ENCODE results near the gene EVX2. TPM values are rescaled to one million over a fixed set of nuclear protein-coding genes. Genes with fewer than 3 reads are reported as not detected.

EVX2 gene
- total RNA-seq, 1 donor from 2014 or later: not detected

DNA sequence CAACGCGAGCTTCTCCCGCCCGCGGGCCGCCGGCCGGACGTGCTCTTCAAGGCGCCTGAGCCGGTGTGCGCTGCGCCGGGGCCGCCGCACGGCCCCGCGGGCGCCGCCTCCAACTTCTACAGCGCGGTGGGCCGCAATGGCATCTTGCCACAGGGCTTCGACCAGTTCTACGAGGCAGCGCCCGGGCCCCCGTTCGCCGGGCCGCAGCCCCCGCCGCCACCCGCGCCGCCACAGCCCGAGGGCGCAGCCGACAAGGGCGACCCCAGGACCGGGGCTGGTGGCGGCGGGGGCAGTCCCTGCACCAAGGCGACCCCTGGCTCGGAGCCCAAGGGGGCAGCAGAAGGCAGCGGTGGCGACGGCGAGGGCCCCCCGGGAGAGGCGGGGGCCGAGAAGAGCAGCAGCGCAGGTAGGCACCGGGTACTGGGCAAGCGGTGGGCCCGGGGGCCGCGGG is 24.0 kb upstream of the EVX2 start:
- DNase-seq (ENCODE audit: low read depth): no peak

DNA sequence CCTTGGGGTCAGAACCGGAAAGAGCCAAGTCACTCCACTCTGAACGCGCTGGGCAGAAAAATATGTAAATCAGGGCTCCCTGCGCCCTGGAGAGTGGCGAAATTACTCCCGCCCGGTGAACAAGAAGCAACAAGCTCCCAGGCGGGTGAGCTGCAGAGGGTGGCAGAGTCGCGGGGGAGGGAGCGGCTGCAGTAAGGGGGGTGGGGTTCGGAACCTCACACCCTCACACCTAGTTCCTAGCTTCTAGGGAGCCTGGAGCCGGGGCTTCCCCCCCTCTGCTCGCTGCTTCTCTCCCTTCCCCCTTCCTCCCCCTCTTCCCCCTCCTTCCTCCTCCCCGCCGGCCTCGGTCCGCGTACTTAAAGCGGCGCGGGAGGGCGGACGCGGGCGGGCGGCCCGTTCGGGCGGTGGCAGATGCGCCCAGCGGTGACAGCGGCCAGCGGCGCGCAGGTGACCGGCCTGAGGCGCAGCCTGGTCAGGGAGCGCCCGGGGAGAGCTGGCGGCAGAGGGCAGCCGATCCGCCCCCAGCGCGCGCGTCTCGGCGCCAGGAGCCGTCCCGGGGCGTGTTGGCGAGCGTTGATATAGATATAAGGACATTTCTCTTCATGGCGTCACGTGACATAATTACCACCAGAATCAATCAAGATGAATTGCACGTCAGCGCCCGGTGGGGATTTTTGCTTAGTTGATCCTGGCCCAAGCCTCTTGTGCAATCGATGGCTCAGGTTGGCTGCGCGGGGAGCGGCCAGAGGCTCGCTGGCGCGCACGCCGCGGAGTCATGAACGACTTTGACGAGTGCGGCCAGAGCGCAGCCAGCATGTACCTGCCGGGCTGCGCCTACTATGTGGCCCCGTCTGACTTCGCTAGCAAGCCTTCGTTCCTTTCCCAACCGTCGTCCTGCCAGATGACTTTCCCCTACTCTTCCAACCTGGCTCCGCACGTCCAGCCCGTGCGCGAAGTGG is 23.1 kb upstream of the EVX2 start, which contains the start of gene HOXD11:
TSS of gene HOXD11 (plus strand) at position 700 of the 959 bp plus-strand sequence. CDS start at position 776, 76 bp downstream.
- DNase-seq (ENCODE audit: low read depth): peak; percentile 82

DNA sequence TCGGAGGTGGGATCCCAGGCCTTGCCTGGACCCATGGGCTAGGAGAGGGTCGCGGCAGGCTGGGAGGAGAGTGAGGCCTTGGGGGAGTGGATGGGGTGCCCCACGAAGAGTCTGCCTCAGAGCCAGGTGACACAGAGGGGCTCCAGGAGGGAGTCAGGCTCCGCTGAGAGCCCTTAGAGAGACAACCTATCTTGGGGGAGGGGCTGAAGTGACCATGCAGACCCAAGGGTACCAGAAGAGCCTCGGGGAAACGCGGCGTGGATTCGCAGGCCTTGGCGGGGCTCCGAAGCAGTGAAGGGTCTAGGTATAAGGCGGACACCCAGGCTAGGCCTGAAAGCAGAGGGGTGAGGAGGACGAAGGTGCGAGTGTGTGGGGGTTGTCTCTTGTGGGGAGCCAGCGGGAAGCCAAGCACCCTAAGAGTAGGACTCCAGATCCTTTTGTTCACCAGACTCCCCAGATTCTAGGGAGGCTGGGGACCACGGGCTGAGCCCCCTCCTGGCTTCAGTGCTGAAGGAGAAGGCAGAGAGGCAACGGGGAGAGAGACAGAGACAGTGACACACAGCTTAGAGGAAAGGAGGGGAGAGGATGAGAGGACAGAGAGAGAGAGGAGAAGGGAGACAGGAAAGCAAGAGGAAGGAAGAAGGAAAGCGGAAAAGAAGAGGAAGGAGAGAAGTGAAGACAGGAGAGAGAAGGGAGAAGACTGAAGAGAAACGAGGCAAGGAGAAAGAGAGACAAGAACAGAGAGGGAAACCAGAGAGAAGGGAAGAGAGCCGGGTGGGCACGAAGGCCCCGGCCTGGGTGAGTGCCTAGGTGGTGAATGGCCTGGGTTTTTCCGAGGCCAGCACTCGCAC is 22.2 kb upstream of the EVX2 start:
- no peak for DNase-seq (ENCODE audit: low read depth)

DNA sequence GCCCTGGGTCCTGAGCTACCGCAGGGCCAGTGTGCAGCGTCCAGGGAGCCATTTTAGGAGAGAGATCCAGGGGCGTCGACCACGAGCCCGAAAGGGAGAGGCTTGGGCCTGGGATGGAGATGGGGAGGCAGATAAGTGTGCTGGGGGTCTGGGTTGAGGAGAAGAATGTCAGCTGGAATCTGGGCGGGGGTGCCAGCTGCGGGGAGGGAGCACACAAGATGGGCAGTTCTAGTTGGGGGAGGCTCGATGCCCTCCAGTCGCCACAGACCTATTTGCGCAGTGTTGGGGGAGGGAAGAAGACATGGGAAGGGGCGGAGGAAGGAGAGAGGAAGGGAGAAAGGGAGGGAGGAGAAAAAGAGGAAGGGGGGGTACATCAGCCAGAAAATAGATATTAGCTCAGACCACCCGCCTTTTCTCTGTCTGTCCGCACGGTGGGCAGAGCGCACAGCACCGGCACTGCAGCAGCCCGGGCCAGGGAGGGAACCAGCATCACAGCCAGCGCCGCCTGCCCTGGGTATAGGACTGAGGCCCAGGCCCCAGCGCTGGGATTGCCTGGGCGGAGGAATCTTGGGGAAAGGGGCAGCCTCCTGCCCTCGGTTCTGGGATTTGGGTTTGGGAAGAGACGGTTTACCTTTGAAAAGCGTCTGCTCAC is 21.4 kb upstream of the EVX2 start:
- DNase-seq (ENCODE audit: low read depth): no peak

DNA sequence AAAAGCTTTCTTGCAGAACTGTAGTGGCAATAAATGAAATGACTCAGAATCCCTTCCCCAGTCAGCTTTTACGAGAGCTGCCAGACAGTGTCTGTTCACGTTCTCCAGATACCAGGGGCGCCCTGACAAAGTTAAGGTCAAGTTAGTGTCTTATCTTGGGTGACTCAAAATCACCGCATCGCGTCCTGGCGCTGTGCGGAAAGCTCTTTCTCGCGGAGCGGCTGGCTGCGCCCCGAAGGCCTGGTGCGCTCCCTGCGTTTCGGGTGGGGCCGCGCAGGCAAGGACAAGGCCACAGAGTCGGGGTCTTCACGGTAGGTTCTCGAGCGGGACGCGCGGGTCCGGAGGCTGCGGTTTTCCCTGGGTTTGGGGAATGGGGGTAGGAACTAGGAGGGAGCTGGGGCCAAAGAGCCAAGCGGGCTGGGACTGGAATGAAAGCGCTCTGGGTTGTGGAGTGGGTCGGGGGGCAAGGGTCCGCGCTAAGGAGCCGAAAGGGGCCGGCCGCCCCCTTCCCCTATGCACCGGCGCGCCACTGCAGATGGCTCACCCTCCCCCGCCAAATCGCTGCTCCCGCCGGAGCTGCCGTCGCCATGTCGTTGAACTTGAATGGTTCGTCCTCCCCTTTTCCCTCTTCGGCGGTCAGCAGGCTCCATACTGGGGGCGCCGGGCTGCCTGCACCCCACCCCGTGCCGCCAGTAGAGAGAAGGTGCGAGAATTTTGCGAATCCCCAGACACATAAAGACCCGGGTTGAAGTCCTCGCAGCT is 20.7 kb upstream of the EVX2 start:
- DNase-seq (ENCODE audit: low read depth): peak; percentile 75

DNA sequence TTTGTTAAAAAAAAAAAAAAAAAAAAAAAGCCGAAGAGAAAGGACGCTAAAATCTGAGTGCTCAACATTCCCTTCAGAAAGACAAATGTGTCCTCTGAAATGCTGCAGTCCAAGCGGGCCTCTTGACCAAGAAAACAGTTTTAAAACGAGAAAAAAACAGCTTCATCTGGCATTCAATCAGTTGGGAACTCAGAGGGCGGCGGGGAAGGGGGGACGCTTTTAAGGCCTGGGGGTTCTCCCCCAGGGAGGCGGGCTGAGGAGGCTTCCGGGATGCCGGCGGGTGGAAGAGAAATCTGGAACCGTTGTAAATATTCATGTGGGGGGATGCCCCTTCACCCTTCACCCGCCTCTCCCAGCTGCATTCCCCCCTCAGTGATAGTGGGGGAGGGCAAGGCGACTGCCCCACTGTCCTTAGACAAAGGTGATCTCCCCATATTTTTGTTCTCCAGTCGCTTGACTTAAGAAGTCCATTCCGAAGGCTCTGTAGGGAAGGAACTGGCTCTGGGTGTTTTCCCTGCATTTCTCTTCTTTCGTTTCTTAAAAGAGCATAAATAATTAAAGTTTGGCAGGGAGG is 20.1 kb upstream of the EVX2 start:
- DNase-seq (ENCODE audit: low read depth): no peak

DNA sequence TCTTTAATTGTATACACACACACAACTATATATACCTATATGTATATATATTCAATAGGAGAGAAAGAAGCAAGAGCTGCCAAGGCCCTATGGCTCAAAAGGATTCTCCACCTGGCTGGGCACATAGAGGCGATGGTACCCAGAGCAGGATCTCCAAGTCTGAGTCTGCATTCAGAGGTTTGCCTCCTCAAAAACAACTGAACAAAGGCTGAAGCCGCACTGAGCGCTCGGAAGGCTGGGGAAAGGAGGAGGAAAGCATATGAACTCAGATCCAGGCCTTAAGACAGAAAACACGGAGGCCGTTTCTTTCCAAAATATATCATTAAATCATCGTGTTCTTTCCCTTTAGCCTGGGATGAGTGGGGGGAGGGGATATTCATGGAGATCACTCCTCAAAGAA is 19.4 kb upstream of the EVX2 start:
- DNase-seq (ENCODE audit: low read depth): no peak

DNA sequence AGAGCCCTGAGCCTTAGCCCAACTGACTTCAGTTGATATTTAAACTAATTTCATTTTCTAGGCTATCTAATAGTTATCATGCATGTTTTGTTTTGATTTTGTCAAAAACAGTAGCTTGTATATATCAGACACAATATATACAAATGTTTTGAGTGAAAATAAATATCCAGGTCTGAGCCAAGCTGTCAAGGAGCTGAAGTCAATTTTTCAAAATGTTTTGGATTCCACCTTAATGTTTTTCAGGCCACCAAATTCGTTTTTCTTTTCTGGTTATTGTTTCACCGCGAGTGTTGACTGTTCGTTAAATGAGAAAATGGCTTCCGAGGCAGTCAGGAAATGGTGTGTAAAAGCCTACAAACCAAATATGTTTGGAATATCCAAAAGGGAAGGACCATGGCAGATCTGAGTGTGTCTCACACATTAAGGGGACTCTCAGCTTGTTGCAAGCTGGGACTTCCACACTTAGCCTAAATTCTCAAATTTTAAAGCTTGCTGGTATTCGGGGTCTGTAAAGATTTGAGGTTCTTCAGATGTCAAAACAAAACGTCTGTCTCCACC is 18.6 kb upstream of the EVX2 start:
- no peak for DNase-seq (ENCODE audit: low read depth)

DNA sequence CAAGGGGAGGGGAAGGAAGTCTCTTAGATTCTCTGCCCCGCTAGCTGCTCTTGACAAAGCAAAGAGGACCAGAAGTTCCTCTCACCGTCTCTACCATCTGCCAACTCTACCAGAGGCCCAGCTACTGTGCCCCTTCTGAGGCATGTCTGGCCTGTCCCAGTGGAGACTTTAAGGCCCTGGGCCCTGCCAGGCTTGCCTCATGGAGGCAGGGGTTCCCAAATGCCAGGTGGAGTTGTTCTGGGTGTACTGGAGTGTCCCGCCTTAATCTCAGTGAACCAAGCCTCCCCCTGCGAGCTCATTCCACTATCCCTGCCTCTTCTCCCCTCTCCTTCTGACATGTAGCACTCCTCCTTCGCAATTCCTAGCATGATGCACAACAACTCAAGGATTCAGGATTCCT is 18.1 kb upstream of the EVX2 start:
- no peak for DNase-seq (ENCODE audit: low read depth)

DNA sequence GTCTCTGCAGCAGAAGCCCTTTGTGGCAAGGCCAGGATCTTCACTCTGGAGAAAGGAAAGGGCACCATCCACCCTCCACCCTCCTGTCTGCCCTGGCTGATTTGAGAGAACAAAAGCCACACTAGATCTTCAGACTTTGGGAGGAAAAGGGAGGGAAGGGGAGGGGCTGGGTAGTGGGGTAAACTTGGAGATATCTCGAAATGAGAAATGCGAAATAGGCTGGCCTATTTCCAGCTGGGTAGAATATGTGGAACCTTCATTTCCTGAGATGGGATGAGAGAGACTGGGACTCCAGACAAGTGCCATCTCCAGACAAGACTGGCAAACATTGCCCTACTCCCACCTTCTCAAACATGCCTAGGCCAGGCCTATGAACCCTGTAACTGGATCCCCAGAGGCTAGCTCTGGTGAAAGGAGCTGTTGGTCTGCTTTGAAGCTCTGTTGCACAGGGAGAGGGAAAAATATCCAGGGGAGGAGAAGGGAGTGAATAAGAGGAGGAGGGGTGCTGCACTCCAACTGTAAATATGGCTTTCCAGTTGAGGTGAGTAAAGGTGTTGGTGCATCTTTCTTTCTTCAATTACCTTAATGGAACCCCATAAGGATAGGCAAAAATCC is 17.6 kb upstream of the EVX2 start:
- DNase-seq (ENCODE audit: low read depth): no peak

DNA sequence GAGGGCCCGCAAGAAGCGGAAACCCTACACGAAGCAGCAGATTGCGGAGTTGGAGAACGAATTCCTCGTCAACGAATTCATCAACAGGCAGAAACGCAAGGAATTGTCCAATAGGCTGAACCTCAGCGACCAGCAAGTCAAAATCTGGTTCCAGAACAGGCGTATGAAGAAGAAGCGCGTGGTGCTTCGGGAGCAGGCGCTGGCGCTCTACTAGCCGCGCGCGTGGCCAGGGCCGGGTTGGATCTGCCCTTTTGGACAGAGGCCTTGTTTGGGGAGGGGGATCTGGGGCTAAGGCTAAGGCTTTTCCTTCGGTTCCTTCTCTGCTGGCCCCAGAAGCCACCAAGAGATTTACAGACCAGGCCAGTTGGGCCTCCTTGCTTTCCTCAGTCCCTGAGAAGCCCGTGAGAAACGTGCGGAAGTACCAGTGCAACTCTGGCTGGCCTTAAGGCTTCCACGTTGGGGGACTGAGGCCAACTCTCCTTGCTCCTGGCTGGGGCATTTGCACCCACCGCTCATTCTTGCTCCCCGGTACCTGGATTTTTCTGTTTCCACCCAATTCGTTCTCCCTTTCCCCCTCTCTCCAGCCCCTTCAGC is 16.9 kb upstream of the EVX2 start:
- DNase-seq (ENCODE audit: low read depth): no peak

DNA sequence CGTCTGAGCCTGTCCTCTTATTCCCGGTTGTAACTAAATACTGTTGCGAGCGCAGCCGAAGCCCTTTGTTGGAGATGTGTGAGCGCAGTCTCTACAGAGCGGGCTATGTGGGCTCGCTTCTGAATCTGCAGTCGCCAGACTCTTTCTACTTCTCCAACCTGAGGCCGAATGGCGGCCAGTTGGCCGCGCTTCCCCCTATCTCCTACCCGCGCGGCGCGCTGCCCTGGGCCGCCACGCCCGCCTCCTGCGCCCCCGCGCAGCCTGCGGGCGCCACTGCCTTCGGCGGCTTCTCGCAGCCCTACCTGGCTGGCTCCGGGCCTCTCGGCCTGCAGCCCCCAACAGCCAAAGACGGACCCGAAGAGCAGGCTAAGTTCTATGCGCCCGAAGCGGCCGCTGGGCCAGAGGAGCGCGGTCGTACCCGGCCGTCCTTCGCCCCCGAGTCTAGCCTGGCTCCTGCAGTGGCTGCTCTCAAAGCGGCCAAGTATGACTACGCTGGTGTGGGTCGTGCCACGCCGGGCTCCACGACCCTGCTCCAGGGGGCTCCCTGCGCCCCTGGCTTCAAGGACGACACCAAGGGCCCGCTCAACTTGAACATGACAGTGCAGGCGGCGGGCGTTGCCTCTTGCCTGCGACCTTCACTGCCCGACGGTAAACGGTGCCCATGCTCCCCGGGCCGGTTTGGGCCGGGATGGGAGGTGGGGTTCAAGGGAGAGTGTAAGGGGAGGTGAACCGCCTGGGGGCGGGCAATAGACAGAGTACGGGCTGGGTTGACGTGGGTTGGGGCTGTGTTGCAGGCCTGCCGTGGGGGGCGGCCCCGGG is 16.2 kb upstream of the EVX2 start, which contains the start of gene HOXD12:
TSS of gene HOXD12 (plus strand) at position 68 of the 819 bp plus-strand sequence. CDS start at position 75, 7 bp downstream.
- no peak for DNase-seq (ENCODE audit: low read depth)

DNA sequence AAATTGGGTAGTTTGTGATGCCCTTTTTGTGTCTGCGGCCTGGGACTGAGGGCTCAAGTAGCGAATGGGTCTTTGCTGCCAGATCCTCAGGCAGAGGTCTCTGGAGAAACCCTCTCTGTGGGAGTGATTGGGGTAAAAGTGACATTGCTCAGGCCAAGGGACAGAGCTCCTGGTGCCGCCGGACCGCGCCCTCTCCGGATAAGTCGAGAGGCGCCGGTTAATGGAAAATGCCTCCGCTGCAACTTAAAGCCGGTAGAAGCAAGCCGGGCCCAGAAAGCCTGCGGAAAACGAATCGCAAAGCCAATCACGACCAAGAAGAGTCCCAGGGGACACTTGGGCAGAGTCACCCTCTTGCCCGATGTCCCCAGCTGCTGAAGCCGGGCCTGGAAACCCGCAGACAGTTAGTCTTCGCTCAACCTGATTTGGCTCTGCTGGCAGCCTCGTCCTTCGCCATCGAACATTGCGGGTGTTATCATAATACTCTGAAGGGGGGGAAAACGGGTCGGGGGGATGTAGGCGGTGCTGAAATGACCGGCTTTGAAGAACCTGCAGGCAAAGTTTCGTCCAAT is 15.5 kb upstream of the EVX2 start:
- no peak for DNase-seq (ENCODE audit: low read depth)

DNA sequence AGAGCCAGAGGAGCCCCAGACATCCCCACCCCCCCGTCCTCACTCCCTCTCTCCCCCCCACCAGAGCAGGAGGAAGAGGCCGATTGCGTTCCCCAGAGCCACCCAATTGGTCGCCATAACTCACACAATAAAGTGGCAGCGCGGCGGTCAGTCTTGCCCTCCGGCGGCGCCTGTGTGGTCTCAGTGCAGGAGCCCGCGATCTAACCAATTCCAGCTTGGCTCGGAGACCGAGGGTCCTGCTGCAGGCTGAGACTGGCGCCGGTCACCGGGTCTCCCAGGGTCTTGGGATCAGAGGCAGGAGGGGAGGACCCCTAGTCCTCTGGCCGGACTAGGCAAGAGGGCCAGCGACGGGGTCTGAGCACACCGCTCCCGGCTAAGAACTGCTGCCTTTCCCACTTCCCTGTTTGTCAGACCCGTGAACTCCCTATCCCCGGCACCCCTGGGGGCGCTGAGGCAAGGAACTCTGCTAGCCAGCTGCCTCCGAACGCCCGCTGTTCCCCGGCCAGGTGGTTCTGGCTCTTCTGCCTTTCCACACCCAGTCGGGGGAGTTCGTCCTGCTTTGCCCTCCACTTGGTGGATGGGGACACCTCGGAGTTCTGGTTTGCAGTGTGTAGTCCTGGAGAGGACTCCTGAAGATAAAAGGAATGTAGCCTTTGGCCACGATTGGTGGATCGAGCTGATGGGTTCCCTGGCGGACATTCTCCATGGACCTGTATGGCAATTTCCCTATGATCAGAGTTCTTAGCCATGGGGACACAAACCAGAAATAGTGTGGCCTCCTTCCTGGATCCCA is 14.8 kb upstream of the EVX2 start:
- no peak for DNase-seq (ENCODE audit: low read depth)

DNA sequence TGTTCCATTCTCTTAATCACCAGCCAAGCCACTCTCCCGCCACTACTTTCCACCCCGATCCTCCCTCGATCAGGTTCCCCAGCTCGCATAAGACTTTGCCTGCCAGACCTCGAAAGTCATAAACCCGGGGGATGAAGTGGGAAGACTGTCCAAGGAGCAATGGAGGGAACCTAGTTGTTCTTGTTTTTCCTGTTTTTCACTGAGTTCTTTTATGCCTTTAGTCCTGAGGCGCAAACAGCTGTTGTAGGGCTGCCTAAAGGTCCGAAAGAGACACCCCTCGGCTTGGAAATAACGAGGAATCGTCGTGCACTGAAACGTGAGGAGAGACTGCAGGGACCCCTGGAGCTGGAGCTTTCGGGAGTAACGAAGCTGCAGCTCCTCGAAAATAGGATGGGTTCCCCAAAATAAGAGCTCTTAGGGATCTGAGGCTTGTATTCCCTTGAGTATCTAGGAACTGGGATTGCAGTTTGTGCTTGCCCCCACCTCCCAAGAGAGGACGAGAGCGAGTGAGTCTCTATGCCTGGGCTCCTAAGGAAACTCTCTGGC is 14.1 kb upstream of the EVX2 start:
- no peak for DNase-seq (ENCODE audit: low read depth)

DNA sequence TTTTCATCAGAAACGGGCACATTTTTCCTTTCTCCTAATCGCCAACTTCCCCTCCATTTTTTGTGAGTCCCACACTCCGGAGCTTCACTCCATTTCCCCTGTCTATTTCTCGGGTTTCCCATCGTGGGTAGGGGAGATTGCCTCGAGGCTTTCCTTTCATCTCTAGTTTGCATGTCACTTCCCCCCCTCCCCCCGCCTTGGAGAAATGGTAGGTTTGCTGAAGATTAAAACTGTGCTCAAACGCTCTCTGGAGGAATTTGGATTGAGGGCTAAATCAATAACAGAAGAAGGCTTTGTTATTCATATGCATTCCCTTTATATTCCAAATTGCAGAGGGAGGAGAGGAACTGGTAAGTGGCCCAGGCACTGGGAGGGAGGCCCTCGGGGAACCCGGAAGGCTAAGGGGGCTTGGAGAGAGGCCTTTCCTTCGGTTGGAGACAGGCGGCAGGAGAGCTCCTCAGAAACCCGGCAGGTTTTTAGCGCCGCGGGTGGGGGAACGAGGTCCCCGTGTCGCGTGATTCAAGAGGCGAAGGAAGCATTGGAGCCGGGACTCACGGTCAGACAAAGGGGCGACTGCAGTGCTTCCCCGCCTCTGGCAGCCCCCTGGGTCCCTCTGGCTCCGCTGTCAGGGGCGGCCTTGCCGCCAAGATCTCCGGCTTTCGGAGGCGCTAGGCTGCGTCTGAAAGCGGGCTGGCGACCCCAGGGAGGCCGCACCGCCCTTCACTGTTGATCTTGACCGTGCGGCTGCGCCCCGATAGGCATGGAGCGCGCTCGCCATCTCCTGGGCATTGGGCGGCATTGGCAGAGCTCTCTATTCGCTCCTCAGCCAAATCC is 13.4 kb upstream of the EVX2 start:
- no peak for DNase-seq (ENCODE audit: low read depth)

Measured in renal cortical epithelial cell (primary cell).